Stimulated activated CD8-positive, alpha-beta memory T cell treated with anti-CD3 and anti-CD28 coated beads, Interleukin-7, amount 100 ng/mL, for 24 hours (primary cell): Measurements from ENCODE around the gene CLEC2A.
"Not testable (repeated sequence)": the region's sequence is repeated elsewhere in the genome, so short reads cannot be mapped to it uniquely, and the experiment has no call there.

ENCODE experiments used
- DNase-seq: peaks from one replicate; pipeline ENCODE4 v3.0.0-alpha.2; 2020; ENCODE audit warnings: low read depth

The CLEC2A gene

GRCh38 chr12:9932270-9932669 lies at the start of gene CLEC2A:
CLEC2A (minus strand) TSS chr12:9932370; CDS start chr12:9932329, 41 bp downstream.
- no peak for DNase-seq

GRCh38 chr12:9980126-9980525 lies 48.0 kb upstream of the CLEC2A start:
- DNase-seq = no peak

GRCh38 chr12:9977916-9978315 lies 45.7 kb upstream of the CLEC2A start:
- DNase-seq = no peak

GRCh38 chr12:9976626-9977025 lies 44.5 kb upstream of the CLEC2A start:
- DNase-seq = not testable (repeated sequence)

GRCh38 chr12:9975614-9976013 lies 43.4 kb upstream of the CLEC2A start:
- no peak for DNase-seq

GRCh38 chr12:9974731-9975130 lies 42.6 kb upstream of the CLEC2A start:
- not testable (repeated sequence) for DNase-seq

GRCh38 chr12:9973949-9974348 lies 41.8 kb upstream of the CLEC2A start:
- no peak for DNase-seq

GRCh38 chr12:9971181-9971580 lies 39.0 kb upstream of the CLEC2A start, which contains the start of gene CLEC12A:
CLEC12A (plus strand) TSS chr12:9971409; CDS start chr12:9971597, 188 bp downstream.
- no peak for DNase-seq

GRCh38 chr12:9969673-9970072 lies 37.5 kb upstream of the CLEC2A start:
- no peak for DNase-seq

- no peak for DNase-seq
Observed at GRCh38 chr12:9961901-9962300, 29.7 kb upstream of the CLEC2A start.

GRCh38 chr12:9961106-9961505 lies 28.9 kb upstream of the CLEC2A start:
- DNase-seq = no peak

GRCh38 chr12:9960590-9960989 lies 28.4 kb upstream of the CLEC2A start:
- DNase-seq = no peak

- no peak for DNase-seq
Observed at GRCh38 chr12:9957834-9958233, 25.7 kb upstream of the CLEC2A start.

GRCh38 chr12:9952954-9953729 lies 21.0 kb upstream of the CLEC2A start:
- not testable (repeated sequence) for DNase-seq

- no peak for DNase-seq
Observed at GRCh38 chr12:9951026-9951675, 19.0 kb upstream of the CLEC2A start.

- no peak for DNase-seq
Observed at GRCh38 chr12:9948606-9949296, 16.6 kb upstream of the CLEC2A start.

- no peak for DNase-seq
Observed at GRCh38 chr12:9947674-9948073, 15.5 kb upstream of the CLEC2A start.

GRCh38 chr12:9944391-9944790 lies 12.2 kb upstream of the CLEC2A start:
- DNase-seq = no peak

- DNase-seq = no peak
Observed at GRCh38 chr12:9943240-9943639, 11.1 kb upstream of the CLEC2A start.

GRCh38 chr12:9941838-9942237 lies 9.7 kb upstream of the CLEC2A start:
- no peak for DNase-seq

- no peak for DNase-seq
Observed at GRCh38 chr12:9940375-9940774, 8.2 kb upstream of the CLEC2A start.

- no peak for DNase-seq
Observed at GRCh38 chr12:9936591-9936990, 4.4 kb upstream of the CLEC2A start.

GRCh38 chr12:9935026-9935425 lies 2.9 kb upstream of the CLEC2A start:
- DNase-seq = no peak
